GM12891 (cell line): ENCODE measurements around the gene SLC35B2.
"Not testable (repeated sequence)": the region's sequence is repeated elsewhere in the genome, so short reads cannot be mapped to it uniquely, and the experiment has no call there.

Experiments used
- DNase-seq: peaks from one replicate; pipeline ENCODE4 v3.0.0; 2011; ENCODE audit warnings: low spot score; ENCODE audit not compliant: insufficient read length
- FAIRE-seq: peaks from 2 replicates; lab custom pipeline; 2011; peaks lifted over from hg19 to GRCh38; lab: Jason Lieb, UNC
- PAX5 ChIP-seq: IDR thresholded peaks from 2 replicates; pipeline ENCODE4 v1.6.1; 2011; ENCODE audit warnings: low read length, moderate library complexity, mild to moderate bottlenecking; ENCODE audit not compliant: insufficient read depth, severe bottlenecking
- POLR2A ChIP-seq: IDR thresholded peaks from 2 replicates; pipeline ENCODE4 v1.6.1; 2011; ENCODE audit warnings: low read depth, low read length, control low read depth
- POLR2AphosphoS5 ChIP-seq: IDR thresholded peaks from 2 replicates; pipeline ENCODE4 v1.6.1; 2011; ENCODE audit warnings: low read depth, low read length, control low read depth
- POU2F2 ChIP-seq: IDR thresholded peaks from 2 replicates; pipeline ENCODE4 v1.6.1; 2011; ENCODE audit warnings: low read depth, mild to moderate bottlenecking, control low read depth, low read length, moderate library complexity
- SPI1 ChIP-seq: IDR thresholded peaks from 2 replicates; pipeline ENCODE4 v1.6.1; 2011; ENCODE audit warnings: low read depth, low read length, control low read depth
- TAF1 ChIP-seq: IDR thresholded peaks from 2 replicates; pipeline ENCODE4 v1.6.1; 2011; ENCODE audit warnings: low read depth, low read length, control low read depth

Gene SLC35B2

DNA sequence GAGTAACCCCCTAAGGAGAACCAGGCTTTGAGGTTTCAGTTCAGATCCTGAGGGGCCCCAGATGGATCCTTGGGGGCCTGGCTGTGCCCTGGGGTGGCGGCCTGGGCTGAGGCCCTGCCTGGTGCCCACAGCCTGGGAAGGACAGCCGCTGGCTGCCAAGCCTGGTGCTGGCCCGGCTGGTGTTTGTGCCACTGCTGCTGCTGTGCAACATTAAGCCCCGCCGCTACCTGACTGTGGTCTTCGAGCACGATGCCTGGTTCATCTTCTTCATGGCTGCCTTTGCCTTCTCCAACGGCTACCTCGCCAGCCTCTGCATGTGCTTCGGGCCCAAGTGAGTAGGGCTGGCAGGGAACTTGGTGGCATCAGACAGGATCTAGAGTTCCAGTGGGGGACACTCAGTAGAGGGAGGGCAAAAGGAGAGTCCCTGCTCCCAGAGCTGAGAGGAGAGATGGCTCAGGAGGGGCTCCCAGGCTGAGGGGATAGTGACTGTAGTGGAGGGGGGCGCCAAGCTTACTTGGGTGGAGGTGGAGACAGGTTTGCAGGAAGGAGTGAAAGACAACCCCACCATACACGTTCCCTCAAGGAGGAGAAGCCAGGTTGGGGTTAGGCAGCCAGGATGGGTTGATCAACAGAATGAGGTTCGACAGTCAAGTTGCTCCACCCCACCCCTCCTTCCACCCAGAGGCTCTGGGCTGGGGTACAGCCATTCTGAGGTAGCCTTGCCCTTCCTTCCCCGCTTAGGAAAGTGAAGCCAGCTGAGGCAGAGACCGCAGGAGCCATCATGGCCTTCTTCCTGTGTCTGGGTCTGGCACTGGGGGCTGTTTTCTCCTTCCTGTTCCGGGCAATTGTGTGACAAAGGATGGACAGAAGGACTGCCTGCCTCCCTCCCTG is 24.4 kb downstream of the SLC35B2 start:
- TF ChIP-seq TAF1 (no peak), PAX5 (no peak), POU2F2 (no peak), POLR2A (no peak), SPI1 (no peak), POLR2AphosphoS5 (no peak)
- FAIRE-seq (no peak), DNase-seq (no peak)

- DNase-seq, FAIRE-seq: not testable (repeated sequence)
These were observed 25.9 kb downstream of the SLC35B2 start for GRCh38 chr6:44231426-44231825.

GRCh38 chr6:44230034-44230675 is 27.2 kb downstream of the SLC35B2 start:
- FAIRE-seq, result no peak
- DNase-seq, result no peak
- TF ChIP-seq TAF1 (no peak), POLR2AphosphoS5 (no peak), PAX5 (no peak), SPI1 (no peak), POU2F2 (no peak), POLR2A (no peak)

DNA sequence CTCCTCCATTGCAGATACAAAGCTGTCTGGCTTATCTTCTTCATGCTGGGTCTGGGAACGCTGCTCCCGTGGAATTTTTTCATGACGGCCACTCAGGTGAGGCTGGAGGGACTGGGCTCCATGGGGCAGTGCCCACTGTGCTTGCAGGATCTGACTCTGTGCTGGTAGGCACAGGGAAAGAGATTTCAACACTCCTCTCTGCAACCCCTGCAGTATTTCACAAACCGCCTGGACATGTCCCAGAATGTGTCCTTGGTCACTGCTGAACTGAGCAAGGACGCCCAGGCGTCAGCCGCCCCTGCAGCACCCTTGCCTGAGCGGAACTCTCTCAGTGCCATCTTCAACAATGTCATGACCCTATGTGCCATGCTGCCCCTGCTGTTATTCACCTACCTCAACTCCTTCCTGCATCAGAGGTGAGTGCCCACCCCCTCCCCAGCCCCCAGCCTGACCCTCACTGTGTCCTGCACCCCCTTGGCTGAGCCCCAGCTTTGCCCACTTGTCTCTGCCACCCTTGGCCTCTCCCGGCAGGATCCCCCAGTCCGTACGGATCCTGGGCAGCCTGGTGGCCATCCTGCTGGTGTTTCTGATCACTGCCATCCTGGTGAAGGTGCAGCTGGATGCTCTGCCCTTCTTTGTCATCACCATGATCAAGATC is 27.8 kb downstream of the SLC35B2 start:
- no peak for DNase-seq
- no peak for FAIRE-seq
- TF ChIP-seq POLR2AphosphoS5 (no peak), SPI1 (no peak), PAX5 (no peak), POU2F2 (no peak), TAF1 (no peak), POLR2A (no peak)

GRCh38 chr6:44228836-44229235 is 28.5 kb downstream of the SLC35B2 start:
- DNase-seq (no peak), FAIRE-seq (no peak)
- no peak for TF ChIP-seq PAX5
- no peak for TF ChIP-seq POLR2A
- TF ChIP-seq POLR2AphosphoS5, result no peak
- TF ChIP-seq TAF1, result no peak
- TF ChIP-seq SPI1, result no peak
- no peak for TF ChIP-seq POU2F2

DNA sequence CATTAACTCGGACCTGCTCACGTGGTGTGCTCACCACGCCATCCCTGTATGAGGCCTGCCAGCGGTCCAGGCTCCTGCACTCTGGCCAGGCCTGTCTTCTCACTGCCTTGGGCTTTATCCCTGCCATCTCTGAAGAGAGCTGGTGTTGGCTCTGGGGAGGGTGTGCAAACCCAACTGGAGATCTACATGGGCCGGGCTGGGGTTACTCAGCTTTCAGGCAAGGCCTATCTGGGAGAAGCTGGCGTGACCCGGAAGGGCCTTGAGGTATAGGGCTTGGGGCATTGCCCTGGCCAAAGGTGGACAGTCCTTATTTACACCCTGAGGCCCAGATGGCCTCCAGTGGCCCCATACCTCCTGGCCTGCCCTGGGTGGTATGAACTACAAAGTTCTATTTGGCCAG is 28.9 kb downstream of the SLC35B2 start:
- FAIRE-seq (no peak), DNase-seq (no peak)
- TF ChIP-seq POLR2AphosphoS5, result no peak
- no peak for TF ChIP-seq POU2F2
- TF ChIP-seq SPI1, result no peak
- no peak for TF ChIP-seq POLR2A
- TF ChIP-seq TAF1, result no peak
- no peak for TF ChIP-seq PAX5

GRCh38 chr6:44228031-44228430 is 29.3 kb downstream of the SLC35B2 start:
- TF ChIP-seq PAX5 (no peak), POU2F2 (no peak), POLR2AphosphoS5 (no peak), POLR2A (no peak), SPI1 (no peak), TAF1 (no peak)
- DNase-seq, result no peak
- FAIRE-seq, result no peak

- FAIRE-seq (no peak), DNase-seq (no peak)
- TF ChIP-seq POLR2A, result no peak
- TF ChIP-seq POLR2AphosphoS5, result no peak
- TF ChIP-seq SPI1, result no peak
- TF ChIP-seq TAF1, result no peak
- no peak for TF ChIP-seq POU2F2
- no peak for TF ChIP-seq PAX5
These were observed 30.1 kb downstream of the SLC35B2 start for GRCh38 chr6:44227148-44227793.

DNA sequence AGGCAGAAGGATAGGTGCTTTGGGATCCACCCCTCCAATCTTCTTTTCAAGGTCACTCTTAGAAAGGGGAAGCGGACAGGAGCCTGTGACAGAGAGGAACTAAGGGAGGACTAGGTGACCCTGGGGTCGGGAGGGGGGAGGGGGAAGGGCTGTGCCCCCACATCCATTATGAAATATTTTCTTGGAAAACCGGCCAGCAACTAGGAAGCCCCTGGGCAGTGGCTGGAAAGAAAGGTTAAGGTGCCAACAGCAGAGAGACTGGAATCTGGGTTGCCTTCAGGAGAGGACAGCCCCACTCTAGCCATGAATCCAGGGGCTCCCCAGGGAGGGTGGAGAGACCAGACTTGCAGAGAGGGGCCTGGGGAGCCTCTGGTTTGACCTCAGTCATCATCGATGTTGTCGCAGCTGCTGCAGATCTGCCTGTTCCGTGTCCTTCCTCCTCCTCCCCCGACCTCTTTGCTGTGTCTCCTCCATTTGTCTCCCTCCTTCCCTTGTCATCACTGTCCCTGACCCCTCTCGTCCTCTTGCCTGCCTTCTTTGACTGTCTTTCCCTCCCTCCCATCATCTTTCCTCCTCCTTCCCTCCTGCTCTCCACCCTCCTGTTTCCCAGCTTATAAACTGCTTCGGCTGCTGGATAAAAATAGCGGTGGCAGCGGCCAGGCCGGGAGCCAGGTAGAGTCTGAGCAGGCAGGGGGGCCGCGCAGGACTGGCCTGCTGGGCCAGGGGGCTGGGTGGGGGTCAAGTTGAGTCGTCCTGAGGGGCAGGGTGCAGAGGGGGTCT is 30.8 kb downstream of the SLC35B2 start:
- DNase-seq (no peak), FAIRE-seq (no peak)
- no peak for TF ChIP-seq TAF1
- no peak for TF ChIP-seq PAX5
- TF ChIP-seq POLR2AphosphoS5, result no peak
- TF ChIP-seq POU2F2, result no peak
- no peak for TF ChIP-seq POLR2A
- no peak for TF ChIP-seq SPI1
